ENCODE data around the gene GFOD2.

DNA sequence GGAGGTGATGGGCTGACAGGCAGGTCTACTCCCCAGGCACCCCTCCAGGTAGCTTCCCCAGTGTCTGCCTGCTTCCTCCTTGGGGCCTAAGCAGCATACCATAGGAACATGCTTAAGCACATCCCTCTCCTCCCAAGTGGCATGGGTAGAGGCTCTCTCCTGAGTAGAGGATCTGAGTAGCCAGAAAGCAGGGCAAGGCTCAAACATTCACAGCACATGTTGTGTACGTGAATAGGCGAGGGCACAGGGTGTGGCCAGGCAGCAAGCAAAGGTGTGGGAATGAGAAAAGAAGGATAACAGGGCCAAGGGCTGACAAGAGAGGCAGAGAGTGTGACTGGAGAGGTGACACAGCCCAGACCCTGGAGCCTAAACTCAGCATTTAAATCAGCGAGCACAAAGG lies 29.7 kb upstream of the GFOD2 start:
- TF ChIP-seq, protein P1, sequence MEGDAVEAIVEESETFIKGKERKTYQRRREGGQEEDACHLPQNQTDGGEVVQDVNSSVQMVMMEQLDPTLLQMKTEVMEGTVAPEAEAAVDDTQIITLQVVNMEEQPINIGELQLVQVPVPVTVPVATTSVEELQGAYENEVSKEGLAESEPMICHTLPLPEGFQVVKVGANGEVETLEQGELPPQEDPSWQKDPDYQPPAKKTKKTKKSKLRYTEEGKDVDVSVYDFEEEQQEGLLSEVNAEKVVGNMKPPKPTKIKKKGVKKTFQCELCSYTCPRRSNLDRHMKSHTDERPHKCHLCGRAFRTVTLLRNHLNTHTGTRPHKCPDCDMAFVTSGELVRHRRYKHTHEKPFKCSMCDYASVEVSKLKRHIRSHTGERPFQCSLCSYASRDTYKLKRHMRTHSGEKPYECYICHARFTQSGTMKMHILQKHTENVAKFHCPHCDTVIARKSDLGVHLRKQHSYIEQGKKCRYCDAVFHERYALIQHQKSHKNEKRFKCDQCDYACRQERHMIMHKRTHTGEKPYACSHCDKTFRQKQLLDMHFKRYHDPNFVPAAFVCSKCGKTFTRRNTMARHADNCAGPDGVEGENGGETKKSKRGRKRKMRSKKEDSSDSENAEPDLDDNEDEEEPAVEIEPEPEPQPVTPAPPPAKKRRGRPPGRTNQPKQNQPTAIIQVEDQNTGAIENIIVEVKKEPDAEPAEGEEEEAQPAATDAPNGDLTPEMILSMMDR (IDR thresholded peaks at IDR 0.05 in 8 of 11, conservative IDR thresholded peaks at IDR 0.05 in 3 of 11), result no peak
- no peak for TF ChIP-seq POLR2AphosphoS5 (IDR thresholded peaks at IDR 0.05)
